ENCODE measurements around the gene CDK14.
"Not testable (repeated sequence)": the region's sequence is repeated elsewhere in the genome, so short reads cannot be mapped to it uniquely, and the experiment has no call there.

The CDK14 gene

GRCh38 chr7:90597563-90598253 is 1.6 kb downstream of the CDK14 start:
- DNase-seq: no peak

GRCh38 chr7:90599038-90599437 is 2.9 kb downstream of the CDK14 start:
- no peak for DNase-seq

GRCh38 chr7:90599892-90600555 is 3.9 kb downstream of the CDK14 start:
- DNase-seq: no peak

- DNase-seq: no peak
Observed at GRCh38 chr7:90602303-90602702, 6.2 kb downstream of the CDK14 start.

- no peak for DNase-seq
Observed at GRCh38 chr7:90603346-90603745, 7.2 kb downstream of the CDK14 start.

- no peak for DNase-seq
Observed at GRCh38 chr7:90604383-90604782, 8.3 kb downstream of the CDK14 start.

GRCh38 chr7:90605055-90605454 is 8.9 kb downstream of the CDK14 start:
- DNase-seq: no peak

- DNase-seq: no peak
Observed at GRCh38 chr7:90607196-90607595, 11.1 kb downstream of the CDK14 start.

- no peak for DNase-seq
Observed at GRCh38 chr7:90610105-90610504, 14.0 kb downstream of the CDK14 start.

GRCh38 chr7:90611115-90611514 is 15.0 kb downstream of the CDK14 start:
- DNase-seq: no peak

- DNase-seq: no peak
Observed at GRCh38 chr7:90613088-90613498, 17.0 kb downstream of the CDK14 start.

GRCh38 chr7:90617442-90617841 is 21.3 kb downstream of the CDK14 start:
- no peak for DNase-seq

- DNase-seq: no peak
Observed at GRCh38 chr7:90618876-90619275, 22.8 kb downstream of the CDK14 start.

GRCh38 chr7:90621125-90621746 is 25.1 kb downstream of the CDK14 start:
- no peak for DNase-seq

GRCh38 chr7:90621747-90622140 is 25.6 kb downstream of the CDK14 start:
- no peak for DNase-seq

- DNase-seq: no peak
Observed at GRCh38 chr7:90622670-90623069, 26.5 kb downstream of the CDK14 start.

GRCh38 chr7:90624225-90624911 is 28.2 kb downstream of the CDK14 start:
- DNase-seq: no peak

GRCh38 chr7:90625051-90625450 is 28.9 kb downstream of the CDK14 start:
- no peak for DNase-seq

GRCh38 chr7:90625562-90625961 is 29.4 kb downstream of the CDK14 start:
- no peak for DNase-seq

- no peak for DNase-seq
Observed at GRCh38 chr7:90626013-90626412, 29.9 kb downstream of the CDK14 start.

GRCh38 chr7:90629297-90629918 is 33.3 kb downstream of the CDK14 start:
- DNase-seq: peak; percentile 72

- DNase-seq: no peak
Observed at GRCh38 chr7:90631502-90631901, 35.4 kb downstream of the CDK14 start.

- not testable (repeated sequence) for DNase-seq
Observed at GRCh38 chr7:90639683-90640082, 43.6 kb downstream of the CDK14 start.
